HG02588 (cell line): ENCODE results near the gene ABTB2.

Experiments
- ATAC-seq: cut with Tn5 transposase; IDR thresholded peaks from one replicate; pipeline ENCODE4 v1.9.1; 2021; ENCODE audit warnings: mild to moderate bottlenecking, moderate library complexity; ENCODE audit not compliant: unreplicated experiment

The ABTB2 gene

DNA sequence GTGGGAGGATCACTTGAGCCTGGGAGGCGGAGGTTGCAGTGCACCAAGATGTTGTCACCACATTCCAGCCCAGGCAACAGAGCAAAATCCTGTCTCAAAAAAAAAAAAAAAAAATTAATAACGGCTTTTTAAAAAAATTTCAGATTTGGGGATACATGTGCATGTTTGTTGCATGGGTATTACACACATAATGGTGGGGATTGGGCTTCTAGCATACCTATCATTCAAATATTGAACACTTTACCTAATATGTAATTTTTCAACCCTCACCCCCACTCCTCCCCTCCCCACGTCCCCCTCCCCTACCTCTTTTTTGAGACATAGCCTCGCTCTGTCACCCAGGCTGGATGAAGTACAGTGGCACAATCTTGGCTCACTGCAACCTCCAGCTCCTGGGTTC, 40.1 kb downstream of the ABTB2 start:
- ATAC-seq = no peak

DNA sequence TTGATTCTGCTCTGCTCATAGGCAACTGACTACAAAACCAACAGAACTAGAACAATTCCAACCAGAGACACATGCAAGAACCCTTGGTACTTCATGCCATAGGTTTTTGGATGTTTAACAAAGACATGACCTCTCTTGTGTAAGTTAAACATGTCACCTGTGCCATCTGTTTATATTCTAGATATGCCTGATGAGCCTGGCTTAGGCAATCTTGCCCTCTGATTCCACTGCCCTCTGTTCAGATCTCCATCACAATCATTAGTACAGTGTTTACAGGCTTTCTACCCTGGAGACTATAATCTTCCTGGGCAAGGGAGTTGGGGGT, 40.8 kb downstream of the ABTB2 start:
- ATAC-seq = no peak

DNA sequence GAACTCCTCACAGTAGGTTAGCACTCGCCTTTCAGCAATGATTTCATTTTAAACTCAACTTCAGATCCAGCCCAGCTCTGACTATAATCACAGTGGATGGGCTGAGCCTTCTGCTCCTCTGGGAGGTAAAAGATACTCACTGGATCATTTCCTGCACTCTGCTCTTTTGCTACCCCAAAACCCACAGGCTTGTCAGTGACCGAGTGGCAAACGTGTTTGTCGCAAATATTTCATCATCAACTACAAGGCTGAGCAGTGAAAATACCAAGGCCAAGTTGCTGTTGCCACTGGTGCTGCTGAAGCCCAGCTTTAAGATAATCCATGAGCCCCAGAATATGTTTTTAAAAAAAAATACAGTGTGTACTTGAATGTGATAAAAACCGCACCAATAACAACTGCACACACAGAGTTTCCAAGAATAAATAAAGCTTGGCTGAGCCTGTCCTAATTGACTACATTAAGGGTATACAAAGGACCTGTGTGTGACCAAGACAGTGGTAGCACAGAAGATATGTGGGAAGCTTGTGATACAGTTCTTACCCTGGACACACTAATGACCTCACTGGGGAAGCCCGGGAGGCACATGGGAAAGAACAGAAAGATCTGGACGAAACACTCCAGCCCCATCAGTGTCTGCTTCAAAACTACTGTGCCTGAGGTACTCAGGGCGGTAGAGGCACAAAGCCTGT, 41.3 kb downstream of the ABTB2 start:
- no peak for ATAC-seq

DNA sequence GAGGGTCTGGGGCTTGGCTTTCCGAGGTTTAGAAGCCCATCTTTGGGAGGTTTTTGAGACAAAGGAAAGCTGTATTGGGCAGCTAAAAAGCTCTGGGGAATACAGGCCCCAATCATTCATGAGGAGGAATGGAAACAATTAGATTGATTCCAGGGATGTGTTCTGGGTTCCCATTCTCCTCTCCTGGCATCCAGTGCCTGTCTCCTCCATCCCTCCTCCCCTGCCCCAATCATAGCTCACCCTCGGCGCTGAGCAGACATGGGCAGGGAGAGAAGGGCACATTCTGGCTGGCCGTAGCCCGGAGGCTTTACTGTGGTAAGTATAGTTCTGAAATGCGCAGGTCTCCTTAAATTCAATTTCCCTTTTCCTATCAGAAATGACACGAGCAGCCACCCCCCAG, 42.4 kb downstream of the ABTB2 start:
- no peak for ATAC-seq

DNA sequence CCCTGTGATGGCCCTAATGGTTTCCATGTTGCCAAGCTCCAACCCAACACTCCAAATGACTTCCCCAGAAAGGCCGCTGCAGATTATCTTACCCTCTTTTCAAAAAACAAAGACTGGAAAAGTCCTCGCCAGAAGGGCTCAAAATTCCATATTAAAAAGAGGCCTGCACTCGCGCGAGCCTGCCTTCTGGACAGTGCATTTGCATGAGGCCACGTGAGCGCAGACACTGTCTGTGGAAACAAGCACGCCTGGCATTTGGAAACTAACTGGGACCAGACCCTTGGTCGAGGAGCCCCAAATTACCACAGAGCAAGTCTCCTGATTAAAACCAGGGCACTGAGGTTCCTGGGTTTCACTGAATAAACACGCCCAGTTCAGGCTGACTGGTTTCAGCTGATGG, 42.9 kb downstream of the ABTB2 start:
- ATAC-seq = no peak

DNA sequence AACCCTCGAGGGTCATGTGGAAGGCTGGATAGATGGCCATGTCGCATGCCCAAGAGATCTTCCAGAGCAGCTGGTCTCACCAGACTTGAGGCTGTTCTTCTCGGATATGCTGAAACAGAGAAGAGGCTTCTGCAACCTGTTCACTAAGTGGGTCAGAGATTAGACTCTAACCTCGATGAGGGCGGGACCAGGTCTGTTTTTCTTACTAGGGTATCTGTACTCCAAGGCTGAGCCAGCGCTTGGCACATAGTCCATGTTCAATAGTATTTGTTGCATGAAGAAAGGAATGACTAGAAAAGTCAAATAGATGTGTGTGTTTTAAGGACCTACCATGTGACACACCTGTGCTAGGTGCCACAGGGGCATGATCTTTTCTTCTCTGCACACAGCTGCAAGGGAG, 43.6 kb downstream of the ABTB2 start:
- no peak for ATAC-seq

DNA sequence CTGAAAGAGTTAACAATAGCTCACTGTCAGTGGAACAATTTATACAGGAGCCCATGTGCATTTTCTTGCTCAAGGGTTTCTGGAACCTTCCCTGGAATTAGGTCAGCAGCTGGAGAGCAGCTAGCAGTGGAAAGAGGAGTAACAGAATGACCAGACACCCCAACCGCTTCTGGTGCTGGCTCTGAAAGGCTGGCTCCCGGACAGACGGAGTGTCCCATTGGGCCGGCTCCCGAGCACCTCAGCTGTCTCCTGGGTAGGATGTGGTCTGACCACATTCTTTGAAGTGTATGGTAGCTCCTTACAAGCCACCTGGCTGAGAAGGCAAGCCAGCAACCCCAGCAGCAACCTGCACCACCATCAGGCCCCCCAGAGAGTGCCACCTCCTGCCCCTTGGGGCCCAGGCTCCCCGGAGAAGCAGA, 44.7 kb downstream of the ABTB2 start:
- ATAC-seq = no peak

DNA sequence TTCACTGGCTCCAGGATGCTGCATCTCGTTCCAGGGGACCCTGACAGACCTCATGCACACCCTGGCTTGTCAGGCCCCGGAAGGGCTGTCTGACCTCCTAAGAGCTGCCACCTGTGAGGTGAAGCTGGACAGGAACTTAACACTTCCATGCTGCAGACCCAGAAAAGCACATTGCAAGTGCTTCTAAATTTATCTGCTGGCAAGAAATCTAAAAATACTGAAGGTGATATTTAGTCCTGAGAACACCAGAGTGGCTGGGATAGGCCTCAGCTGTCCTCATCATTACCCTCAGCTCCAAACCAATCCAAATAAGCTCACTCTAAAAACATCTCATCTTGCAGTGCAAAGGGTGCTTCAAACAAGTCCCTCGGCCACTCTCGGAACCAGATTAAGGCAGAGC, 46.7 kb downstream of the ABTB2 start:
- ATAC-seq = no peak

DNA sequence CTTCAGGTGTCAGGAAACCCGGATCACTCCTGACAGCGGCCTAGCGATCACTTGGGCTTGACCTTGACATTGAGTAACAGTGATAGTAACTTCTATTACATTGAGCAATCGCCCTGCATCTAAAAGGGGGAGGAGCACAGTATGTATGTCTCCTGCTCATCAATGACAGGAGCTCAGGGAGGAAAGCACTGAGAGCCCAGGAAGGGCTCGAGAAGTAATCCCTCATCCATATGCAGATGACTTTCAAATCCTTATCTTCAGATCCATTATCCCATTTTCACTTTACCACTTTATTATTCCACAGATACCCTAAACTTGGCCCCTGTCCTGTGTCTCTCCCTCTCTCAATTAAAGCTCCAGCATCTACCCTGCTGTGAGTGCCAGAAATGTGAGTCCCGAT, 47.8 kb downstream of the ABTB2 start:
- ATAC-seq = no peak

DNA sequence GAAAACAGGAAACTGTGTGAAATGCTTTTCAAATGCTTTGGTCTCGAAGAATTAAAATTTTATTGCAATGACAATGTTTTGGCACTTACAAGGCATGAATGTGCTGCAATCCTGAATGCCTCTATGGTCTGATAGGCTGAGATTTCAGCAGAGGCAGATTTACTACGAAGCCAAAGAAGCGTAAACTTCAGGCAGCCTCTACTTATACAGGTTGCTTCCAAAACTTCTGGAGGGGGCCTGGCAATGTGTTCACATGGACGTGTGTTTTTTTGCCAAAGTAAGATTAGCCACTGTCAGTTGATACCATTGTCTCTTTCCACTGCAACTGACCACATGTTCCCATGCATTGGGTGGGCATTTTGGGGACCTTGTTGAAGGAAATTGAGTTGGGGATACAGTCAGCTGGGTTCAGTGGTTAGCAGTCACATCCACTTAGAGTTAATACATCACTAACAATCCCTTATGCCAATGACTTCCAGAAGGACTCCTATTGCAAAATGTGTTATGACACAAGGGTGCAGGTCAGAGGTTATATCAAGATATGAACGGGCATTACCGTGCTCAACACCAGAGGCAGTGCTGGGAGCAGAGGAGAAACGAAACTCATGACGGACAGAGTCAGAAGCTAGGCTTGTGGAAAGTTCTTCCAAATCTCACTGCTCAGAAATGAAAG, 48.8 kb downstream of the ABTB2 start:
- ATAC-seq = no peak

DNA sequence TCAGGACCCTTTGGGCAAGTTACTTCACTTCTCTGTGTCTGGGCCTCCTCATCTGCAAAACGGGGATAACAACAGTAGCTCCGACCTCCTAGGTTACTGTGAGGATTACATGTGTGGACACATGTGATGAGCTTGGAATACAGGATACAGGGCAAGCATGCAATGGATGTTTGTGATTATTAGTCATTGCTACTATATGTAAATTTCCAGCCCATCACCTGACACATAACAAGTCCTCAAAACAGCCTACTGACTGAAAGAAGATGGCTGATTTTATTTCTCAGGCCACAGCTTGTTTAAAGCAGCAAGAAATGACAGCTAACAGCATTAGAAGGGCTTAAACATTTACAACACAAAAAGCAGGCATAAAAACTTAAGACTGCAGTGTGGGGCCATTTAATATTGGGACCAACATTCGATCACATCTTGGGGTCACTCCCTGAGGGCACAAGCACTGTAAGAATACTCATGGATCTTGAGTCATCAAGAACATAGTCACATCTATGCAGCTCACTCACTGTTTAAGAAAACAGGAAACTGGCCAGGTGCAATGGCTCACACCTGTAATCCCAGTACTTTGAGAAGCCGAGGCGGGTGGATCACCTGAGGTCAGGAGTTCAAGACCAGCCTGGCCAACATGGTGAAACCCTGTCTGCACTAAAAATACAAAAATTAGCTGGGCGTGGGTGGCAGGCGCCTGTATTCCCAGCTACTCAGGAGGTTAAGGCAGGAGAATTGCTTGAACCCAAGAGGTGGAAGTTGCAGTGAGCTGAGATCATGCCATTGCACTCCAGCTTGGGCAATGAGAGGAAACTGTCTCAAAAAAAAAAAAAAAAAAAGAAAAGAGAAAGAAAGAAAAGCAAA, 49.5 kb downstream of the ABTB2 start:
- ATAC-seq = no peak

DNA sequence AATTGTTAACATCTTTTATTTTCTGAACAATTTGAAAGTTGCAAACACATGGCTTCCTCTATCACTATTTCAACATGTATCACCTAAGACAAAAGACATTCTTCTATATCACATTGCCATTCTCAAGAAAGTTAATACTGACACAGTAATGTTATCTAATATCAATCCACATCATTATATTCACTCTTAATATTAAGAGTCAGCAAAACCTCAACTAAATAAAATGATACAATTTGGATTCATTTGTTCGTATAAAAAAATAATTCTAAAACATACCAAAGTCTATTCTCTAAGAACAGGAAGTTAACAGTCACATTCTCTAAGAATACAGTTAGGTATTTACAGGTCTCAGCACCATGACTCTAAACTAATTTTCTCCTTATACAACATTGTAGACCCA, 52.0 kb downstream of the ABTB2 start:
- no peak for ATAC-seq

DNA sequence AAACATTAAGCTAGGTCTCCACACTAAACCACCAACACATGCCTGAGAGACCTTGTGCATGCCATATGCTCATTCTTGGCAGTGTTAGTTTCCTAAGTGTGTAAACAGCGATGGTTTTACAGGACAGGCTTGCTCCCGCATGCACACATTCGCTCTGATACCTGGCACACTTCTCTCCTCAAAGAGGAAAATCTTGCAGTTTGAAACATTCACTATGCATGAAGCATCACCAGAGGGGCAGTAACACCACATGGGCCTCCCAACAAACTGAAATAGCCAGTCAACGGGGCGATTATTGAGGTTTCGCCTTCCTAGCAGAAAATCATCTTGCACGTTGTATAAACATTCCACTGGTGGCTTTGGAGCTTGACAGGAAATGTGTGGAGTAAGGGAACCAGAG, 52.6 kb downstream of the ABTB2 start:
- ATAC-seq = no peak

DNA sequence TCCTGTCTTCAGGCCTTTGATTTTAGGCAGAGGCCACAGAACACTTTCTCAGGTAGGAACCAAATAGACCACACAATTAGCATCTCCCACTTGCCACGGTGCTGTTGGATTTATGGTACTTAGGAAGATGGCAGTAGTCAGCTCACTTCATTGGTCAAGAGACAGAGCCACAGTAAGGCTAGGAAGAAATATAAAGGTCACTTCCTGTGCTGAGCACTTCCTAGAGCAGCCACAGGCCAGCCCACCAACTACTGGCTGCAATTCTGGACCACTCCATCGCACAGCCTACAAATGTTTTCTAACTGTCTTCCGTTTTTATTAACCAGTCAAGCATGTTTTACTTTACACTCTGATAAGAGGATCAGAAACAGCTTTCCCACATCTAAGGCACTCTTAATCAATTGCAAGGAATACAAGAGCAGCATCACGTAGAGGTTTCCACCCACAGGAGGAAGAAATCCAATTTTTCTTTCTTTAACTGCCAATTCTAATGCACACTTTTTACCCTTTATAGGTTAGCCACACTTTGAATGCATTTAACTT, 54.7 kb downstream of the ABTB2 start:
- no peak for ATAC-seq

DNA sequence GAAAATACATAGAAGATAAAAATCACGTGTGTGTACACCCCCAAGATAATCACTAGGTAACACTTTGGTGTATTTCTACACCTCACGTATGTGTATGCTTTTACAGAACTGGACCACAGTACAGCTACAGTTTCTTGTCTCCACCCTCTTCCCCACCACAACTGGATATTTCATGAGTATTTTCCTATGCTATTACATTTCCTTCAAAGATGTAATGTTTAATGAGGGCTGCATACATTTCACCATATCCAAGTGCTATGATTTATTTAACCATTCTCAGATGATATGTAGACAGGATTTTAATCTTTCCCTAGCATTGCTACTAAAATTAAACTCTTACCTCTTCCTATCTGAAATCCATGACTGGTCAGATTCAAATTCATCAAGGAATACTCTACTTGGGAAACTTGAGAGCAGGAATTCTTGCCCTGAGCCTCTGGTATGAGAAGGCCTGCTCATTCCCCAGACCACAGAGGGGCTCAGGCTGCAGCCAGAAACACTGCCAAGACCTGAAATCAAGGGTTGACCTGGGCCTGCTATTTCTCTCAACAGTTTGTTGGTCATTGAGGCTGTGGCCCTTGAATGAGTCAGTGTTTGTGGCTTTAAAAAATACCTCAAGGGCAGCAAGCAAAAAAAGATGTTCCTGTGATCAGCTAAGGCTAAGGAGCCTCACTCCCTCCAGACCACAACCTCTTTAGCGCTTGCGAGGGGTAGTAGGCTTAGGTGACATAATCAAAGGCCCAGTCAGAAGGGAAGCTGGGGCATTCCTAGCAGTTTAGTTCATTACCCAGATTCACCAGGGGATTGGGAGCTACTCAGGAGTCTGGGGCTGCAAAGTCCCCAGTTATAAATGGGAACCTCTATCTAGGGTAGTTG, 55.5 kb downstream of the ABTB2 start:
- ATAC-seq = peak; percentile 80

DNA sequence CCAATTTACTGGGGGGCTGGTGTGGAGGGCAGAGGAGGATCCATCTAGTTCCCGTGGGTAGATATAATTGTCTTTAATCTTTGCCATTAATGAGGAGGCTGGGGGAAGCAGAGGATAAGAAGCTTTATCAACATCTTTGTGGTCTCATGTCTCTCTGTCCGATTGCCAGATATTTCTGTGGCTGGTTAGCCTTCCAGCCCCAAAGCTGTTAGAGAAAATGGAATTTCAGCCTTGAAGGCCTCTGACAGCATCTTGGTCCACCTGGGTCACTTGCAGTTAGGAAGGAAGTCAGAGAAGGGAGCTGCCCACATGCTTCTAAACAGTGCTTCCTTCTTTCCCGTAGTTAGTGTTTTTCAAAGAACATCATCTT, 56.9 kb downstream of the ABTB2 start:
- no peak for ATAC-seq

DNA sequence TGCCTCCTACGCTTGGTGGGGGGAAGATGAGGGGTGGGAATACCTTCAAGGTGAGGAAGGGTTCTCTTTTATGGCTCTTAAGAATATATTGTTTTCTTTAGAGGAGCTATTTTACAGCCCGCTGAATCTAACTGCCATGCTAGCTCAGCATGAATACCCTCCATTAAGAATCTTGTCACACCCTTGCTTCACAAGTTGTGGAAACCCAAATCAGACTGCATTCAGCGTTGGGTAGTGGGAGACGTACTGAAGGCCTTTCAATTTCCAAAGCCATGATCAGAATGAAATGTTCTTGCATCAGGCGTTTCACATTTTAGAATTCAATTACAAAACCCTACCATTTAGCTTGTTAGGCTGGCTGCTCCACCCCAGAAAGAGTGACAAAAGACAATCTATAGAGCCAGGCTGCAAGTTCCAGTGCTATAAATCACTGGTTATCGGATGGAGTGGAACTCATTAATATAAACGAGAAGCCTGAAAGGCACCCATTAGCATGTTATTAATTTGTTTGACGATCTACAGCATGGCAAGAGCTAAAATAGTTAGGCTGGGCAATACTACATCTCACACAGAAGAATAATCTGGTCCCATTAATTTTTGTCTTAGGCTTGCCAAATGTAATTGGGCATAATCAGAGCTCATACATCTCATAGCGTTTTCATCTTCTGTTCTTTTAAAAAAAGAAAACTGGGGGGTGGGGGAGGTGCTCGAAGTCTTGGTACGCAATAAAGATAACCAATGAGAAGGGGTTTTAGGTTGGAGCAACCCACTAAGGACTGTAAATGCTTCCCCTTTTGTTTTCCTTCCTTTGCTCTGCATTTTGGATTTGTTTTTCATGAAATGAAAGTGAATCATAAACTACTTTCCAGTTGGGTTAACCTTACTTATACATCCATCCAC, 57.5 kb downstream of the ABTB2 start:
- ATAC-seq = no peak

DNA sequence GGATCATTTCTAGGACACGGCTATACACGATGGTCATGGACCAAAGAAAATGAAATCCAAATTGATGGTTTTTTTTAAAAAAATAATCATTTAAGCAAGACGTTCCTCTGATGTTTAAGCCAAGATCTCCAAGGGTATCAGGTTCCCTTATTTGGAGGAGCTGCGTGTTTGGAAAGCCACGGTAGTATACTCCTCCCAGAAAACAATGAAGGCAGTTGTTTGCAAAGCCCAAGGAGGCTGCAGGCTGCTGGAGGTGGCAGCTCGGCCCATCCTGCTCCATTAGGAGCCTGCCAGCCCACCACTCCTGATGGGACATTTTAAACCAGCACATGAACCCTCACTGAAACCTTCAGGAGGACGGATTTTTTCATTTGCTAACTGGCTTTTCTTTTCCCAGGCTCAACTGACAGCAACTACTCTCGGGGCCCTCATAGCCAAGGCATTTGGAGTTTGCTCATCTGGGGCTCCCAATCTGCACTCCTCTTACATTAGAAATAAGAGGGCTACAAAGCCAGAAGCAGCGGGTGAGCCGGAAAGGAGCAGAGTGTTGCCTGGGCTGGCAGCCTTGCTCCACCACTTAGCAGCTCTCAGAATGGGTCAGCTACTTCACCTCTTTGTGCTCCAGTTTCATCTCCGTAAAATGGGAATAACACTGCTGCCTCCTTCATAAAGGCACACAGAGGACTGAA, 58.4 kb downstream of the ABTB2 start:
- no peak for ATAC-seq

DNA sequence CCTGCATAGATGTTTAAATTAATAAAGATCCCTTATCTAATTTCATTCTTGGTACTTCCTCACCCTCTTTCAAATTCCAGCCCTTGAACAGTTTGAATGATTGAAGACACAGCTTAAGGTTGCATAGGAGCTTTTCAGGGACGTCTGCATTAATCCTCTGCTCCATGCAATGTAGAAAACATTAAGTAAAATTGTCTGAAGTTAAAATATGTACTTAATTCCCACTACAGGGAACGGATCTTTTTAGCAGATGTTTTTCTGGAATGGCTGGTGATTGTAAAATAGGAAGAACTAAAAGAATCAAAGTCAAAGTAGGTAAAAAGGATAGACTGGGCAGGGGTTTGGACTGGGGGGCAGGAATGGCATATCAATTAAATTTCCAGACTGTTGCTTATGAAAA, 58.9 kb downstream of the ABTB2 start:
- no peak for ATAC-seq
